Heart left ventricle (tissue), 13 donors: ENCODE measurements around the gene OR10H1.

Experiments used
- POLR2A ChIP-seq, 2 donors: fragments of 450-650 bp; IDR thresholded peaks; one replicate each; pipeline ENCODE4 v1.6.1; 2017; ENCODE audit warnings: antibody characterized with exemption in 2 of 2, mild to moderate bottlenecking in 2 of 2, moderate library complexity in 2 of 2
- TF ChIP-seq, protein P1 (sequence below), 12 donors: fragments of 200-600 bp; sonication (generic) in 4 of 12; IDR thresholded peaks; one replicate each; pipeline versions ENCODE4 v1.5.0 to v1.8.0; 2018 to 2022; ENCODE audit warnings: antibody characterized with exemption in 12 of 12, mild to moderate bottlenecking in 5 of 12
- donor health status: ischemic (EF 13 %, LVEDD 7.1; RV severe dilation, severe dysfunction).
- donor health status: DM: no; HTN: yes; CAD: no.
- donor health status: DM: no; HTN: no; CAD: no.
- donor health status: ischemic (EF 25% LVEDD 6.9; RV normal size, moderate dysfunction).
- donor health status: ischemic (EF 25% LVEDD 5.7; RV mildly dilated, moderate dysfunction).
- donor health status: ischemic (EF 35%, LVEDD 5.7; RV mildly dilated, moderate dysfunction).
- donor health status: nonischemic (EF 11% LVEDD 7.7; RV severe dilation, severe dysfunction).
- donor health status: DM: yes; HTN: yes; CAD: no.
- donor health status: PGD.
- donor health status: ischemic (EF 29% LVEDD 5.4; RV normal size, mild dysfunction).
- donor health status: nonischemic (EF 23%, LVEDD 6.1; RV moderate dilation, normal function).

DNA sequence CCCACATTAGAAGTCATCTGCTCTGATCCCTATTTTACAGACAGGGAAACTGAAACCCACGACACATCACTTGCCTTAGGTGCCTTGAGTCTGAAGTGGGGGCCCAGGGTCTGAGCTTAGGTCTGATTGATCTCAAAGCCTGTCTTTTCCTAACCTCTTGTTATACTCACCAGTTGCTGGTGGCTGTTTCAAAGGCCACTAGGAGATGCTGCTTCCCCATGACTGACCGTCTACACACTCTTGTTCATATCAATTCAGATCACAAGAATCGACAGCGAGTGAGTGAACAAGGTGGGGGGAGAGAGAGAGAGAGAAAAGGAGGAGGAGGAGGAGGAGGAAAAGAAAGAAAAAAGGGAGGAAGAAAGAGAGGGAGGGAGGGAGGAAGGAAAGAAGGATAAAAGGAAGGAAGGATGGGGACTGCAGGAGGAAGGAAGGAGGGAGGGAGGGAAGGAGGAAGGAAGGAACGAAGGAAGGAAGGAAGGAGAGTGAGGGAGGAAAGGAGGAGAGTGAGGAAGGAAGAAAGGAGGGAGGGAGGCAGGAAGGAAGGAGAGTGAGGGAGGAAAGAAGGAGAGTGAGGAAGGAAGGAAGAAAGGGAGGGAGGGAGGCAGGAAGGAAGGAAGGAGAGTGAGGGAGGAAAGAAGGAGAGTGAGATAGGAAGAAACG is 3.3 kb downstream of the OR10H1 start:
- TF ChIP-seq, protein P1, sequence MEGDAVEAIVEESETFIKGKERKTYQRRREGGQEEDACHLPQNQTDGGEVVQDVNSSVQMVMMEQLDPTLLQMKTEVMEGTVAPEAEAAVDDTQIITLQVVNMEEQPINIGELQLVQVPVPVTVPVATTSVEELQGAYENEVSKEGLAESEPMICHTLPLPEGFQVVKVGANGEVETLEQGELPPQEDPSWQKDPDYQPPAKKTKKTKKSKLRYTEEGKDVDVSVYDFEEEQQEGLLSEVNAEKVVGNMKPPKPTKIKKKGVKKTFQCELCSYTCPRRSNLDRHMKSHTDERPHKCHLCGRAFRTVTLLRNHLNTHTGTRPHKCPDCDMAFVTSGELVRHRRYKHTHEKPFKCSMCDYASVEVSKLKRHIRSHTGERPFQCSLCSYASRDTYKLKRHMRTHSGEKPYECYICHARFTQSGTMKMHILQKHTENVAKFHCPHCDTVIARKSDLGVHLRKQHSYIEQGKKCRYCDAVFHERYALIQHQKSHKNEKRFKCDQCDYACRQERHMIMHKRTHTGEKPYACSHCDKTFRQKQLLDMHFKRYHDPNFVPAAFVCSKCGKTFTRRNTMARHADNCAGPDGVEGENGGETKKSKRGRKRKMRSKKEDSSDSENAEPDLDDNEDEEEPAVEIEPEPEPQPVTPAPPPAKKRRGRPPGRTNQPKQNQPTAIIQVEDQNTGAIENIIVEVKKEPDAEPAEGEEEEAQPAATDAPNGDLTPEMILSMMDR (IDR thresholded peaks at IDR 0.05): no peak
- TF ChIP-seq POLR2A (IDR thresholded peaks at IDR 0.05): no peak
